WTC11 (cell line): ENCODE data around the gene BCAS3. TPM values are rescaled to one million over a fixed set of nuclear protein-coding genes. Genes with fewer than 3 reads are reported as not detected.

ENCODE experiments used
- ATAC-seq: fragments of 200-7000 bp; cut with Tn5 transposase; 2 replicates; pipeline ENCODE4 v1.10.0; 2021; ENCODE audit warnings: mild to moderate bottlenecking, moderate library complexity
- CTCF ChIA-PET: fragments of 300-600 bp; sonication (Branson Sonifier 250); formaldehyde crosslinking; loops from one replicate; lab custom pipeline; 2021; ENCODE audit warnings: antibody characterized with exemption; lab: Charles Lee
- POLR2A ChIA-PET: fragments of 350-600 bp; sonication (Branson Sonifier 250); formaldehyde crosslinking; loops from one replicate; lab custom pipeline; 2021; ENCODE audit warnings: antibody characterized with exemption; lab: Charles Lee
- DNase-seq: peaks from one replicate; pipeline ENCODE4 v3.0.0; 2021; ENCODE audit warnings: low spot score
- H3K27ac Mint-ChIP-seq: 2 replicates; pipeline ENCODE4 v1.8.0; 2021; ENCODE audit warnings: mixed read lengths
- H3K27me3 Mint-ChIP-seq: 2 replicates; pipeline ENCODE4 v1.8.0; 2021; ENCODE audit warnings: low read depth, mild to moderate bottlenecking, moderate library complexity, mixed read lengths
- H3K36me3 Mint-ChIP-seq: 2 replicates; pipeline ENCODE4 v1.8.0; 2021; ENCODE audit warnings: mixed read lengths
- H3K4me1 Mint-ChIP-seq: 2 replicates; pipeline ENCODE4 v1.8.0; 2022; ENCODE audit warnings: mixed read lengths
- H3K4me3 Mint-ChIP-seq: 2 replicates; pipeline ENCODE4 v1.8.0; 2021; ENCODE audit warnings: mild to moderate bottlenecking, moderate library complexity, mixed read lengths
- H3K9me3 Mint-ChIP-seq: 2 replicates; pipeline ENCODE4 v1.8.0; 2021; ENCODE audit warnings: mixed read lengths
- CDX4 ChIP-seq: fragments of 250-450 bp; sonication (Bioruptor Pico); IDR thresholded peaks from 2 replicates; pipeline ENCODE4 v1.9.0; 2021; ENCODE audit warnings: moderate library complexity, mild to moderate bottlenecking, inconsistent platforms, borderline replicate concordance
- ERG ChIP-seq: fragments of 250-450 bp; sonication (Bioruptor Pico); IDR thresholded peaks from 2 replicates; pipeline ENCODE4 v1.8.0; 2021; ENCODE audit warnings: mild to moderate bottlenecking
- FOXK1 ChIP-seq: sonication (generic); formaldehyde crosslinking; IDR thresholded peaks from 2 replicates; pipeline ENCODE4 v1.8.0; 2022; ENCODE audit warnings: mild to moderate bottlenecking, moderate library complexity, missing genetic modification reagents
- FOXP4 ChIP-seq: sonication (generic); formaldehyde crosslinking; IDR thresholded peaks from 2 replicates; pipeline ENCODE4 v1.8.0; 2022; ENCODE audit warnings: mild to moderate bottlenecking, missing genetic modification reagents
- GTF2I ChIP-seq: fragments of 250-450 bp; sonication (Bioruptor Pico); conservative IDR thresholded peaks from 2 replicates; pipeline ENCODE4 v1.4.0; 2021; ENCODE audit warnings: mild to moderate bottlenecking
- KAT7 ChIP-seq: sonication (generic); formaldehyde crosslinking; IDR thresholded peaks from 2 replicates; pipeline ENCODE4 v1.8.1; 2023; ENCODE audit warnings: missing genetic modification reagents, mild to moderate bottlenecking, borderline replicate concordance
- NR3C1 ChIP-seq: sonication (generic); formaldehyde crosslinking; conservative IDR thresholded peaks from 2 replicates; pipeline ENCODE4 v1.8.1; 2023; ENCODE audit warnings: low read depth, mild to moderate bottlenecking, missing genetic modification reagents
- PRDM15 ChIP-seq: sonication (generic); formaldehyde crosslinking; IDR thresholded peaks from 2 replicates; pipeline ENCODE4 v1.8.0; 2022; ENCODE audit warnings: missing genetic modification reagents
- ZNF232 ChIP-seq: sonication (generic); formaldehyde crosslinking; IDR thresholded peaks from 2 replicates; pipeline ENCODE4 v1.8.0; 2022; ENCODE audit warnings: mild to moderate bottlenecking, missing genetic modification reagents
- ZNF532 ChIP-seq: fragments of 250-450 bp; sonication (Bioruptor Pico); IDR thresholded peaks from 2 replicates; pipeline ENCODE4 v1.9.0; 2021; ENCODE audit warnings: mild to moderate bottlenecking, borderline replicate concordance
- ZNF671 ChIP-seq: fragments of 250-450 bp; sonication (Bioruptor Pico); IDR thresholded peaks from 2 replicates; pipeline ENCODE4 v1.8.0; 2021; ENCODE audit warnings: mild to moderate bottlenecking
- ZSCAN18 ChIP-seq: fragments of 250-450 bp; sonication (Bioruptor Pico); IDR thresholded peaks from 2 replicates; pipeline ENCODE4 v2.1.2; 2022; ENCODE audit warnings: mild to moderate bottlenecking, moderate library complexity
- total RNA-seq: library from RNA; stranded (reverse); gene quantifications from 3 replicates; pipeline ENCODE4 v1.2.3, GENCODE V29; 2021
- TF ChIP-seq, protein P1 (sequence below): sonication (generic); formaldehyde crosslinking; IDR thresholded peaks from 2 replicates; pipeline ENCODE4 v1.8.1; 2022; ENCODE audit warnings: low read depth, mild to moderate bottlenecking, moderate library complexity, missing genetic modification reagents, borderline replicate concordance

Gene BCAS3
- total RNA-seq, 1 experiment from 2014 or later, result 15.5 TPM

DNA sequence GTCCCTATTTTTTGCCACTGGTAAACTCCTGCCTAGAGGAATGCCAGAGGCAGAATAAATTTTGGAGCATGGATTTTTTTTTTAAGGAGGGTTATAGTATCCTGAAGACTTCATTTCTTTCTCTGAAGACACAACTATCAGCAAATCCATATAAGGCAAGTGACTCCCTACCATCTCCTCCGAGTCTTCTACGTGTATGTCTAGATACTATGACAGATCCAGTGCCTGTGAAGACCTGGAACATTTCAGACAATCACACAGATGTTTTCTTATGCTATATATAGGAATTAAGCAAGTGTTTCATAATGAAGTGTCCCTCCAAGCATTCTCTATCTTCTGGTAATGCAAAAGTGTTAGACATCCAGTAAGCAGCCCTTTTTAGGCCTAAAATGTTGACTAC, 466.5 kb downstream of the BCAS3 start (continued):
- TF ChIP-seq ZNF532 (CRISPR knock-in tag) (no peak), PRDM15 (CRISPR knock-in tag) (no peak), GTF2I (CRISPR knock-in tag) (no peak), ZNF671 (no peak)

DNA sequence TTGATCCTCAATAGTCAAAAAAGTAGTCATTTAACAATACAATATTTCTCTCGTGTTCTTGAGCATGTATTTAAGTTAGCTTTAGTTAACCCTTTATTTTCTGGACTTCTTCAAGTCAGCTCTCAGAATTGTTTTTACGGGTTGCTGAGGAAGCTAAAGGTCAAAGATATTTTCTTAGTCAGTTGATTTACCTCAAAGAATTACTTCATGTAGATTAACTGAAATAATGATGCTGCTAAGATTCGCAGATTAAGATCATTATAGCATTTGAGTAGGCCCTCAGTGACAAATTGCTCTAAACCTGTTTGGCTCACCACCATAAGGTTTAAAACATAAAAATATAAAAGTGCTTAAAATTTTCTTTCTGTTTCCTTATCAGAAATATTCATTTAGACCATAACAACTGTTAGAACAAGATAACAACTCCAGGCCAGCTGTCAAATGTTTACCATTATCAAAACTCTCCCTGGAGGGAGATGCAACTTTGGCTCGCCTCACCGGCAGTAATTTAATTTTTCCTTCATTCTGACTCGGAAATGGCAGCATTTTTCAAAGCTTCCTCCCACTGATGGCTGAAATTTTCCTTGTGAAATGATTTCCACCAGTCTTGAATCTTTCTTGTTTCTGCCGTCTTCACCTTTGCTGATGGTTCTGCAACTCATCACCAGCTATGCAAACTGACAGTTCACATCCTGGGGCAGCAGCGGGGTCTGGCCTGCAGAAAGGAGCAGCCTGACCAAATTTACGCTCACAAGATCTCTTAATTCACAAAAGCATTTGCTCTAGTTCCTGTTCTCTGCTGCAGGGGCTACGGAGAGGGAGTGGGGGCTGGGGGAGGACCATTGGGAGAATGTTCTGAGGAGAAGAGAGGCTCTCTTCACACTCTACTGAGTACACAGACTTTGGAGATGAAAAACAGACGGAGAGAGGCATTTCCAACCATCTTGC, 467.2 kb downstream of the BCAS3 start:
- CTCF ChIA-PET, result no interaction called here
- Mint-ChIP-seq H3K4me1 (peaks cover 15% of the 10 kb centered on the region), H3K4me3 (no peak overlapping the region), H3K9me3 (no peaks in the 10 kb centered on the region), H3K27ac (peak overlapping the region; percentile 35), H3K27me3 (no peaks in the 10 kb centered on the region), H3K36me3 (no peaks in the 10 kb centered on the region)
- ATAC-seq (peak; percentile 20; the same call in 1 of the 2 replicates), DNase-seq (no peak)
- POLR2A ChIA-PET, result no interaction called here
- TF ChIP-seq CDX4 (CRISPR knock-in tag) (no peak), NR3C1 (no peak), ZNF232 (CRISPR knock-in tag) (no peak), PRDM15 (CRISPR knock-in tag) (no peak), FOXK1 (CRISPR knock-in tag) (no peak), ERG (CRISPR knock-in tag) (no peak), KAT7 (CRISPR knock-in tag) (no peak), FOXP4 (no peak), ZSCAN18 (CRISPR knock-in tag) (no peak)
- TF ChIP-seq, protein P1, sequence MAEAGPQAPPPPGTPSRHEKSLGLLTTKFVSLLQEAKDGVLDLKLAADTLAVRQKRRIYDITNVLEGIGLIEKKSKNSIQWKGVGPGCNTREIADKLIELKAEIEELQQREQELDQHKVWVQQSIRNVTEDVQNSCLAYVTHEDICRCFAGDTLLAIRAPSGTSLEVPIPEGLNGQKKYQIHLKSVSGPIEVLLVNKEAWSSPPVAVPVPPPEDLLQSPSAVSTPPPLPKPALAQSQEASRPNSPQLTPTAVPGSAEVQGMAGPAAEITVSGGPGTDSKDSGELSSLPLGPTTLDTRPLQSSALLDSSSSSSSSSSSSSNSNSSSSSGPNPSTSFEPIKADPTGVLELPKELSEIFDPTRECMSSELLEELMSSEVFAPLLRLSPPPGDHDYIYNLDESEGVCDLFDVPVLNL (CRISPR knock-in tag), result no peak
